NCI-H2196 treated with DMSO at 0.1 percent for 48 hours (cell line): Measurements from ENCODE around the gene CMIP.

Experiments
- DNase-seq: peaks from one replicate; lab custom pipeline; 2025; ENCODE audit not compliant: unreplicated experiment; lab: John Stamatoyannopoulos, UW

The CMIP gene

GRCh38 chr16:81477697-81478693 is 33.4 kb downstream of the CMIP start:
- DNase-seq = no peak

GRCh38 chr16:81478876-81479511 is 34.4 kb downstream of the CMIP start:
- DNase-seq = no peak

GRCh38 chr16:81480606-81481206 is 36.1 kb downstream of the CMIP start:
- DNase-seq = no peak

- no peak for DNase-seq
Observed at GRCh38 chr16:81481207-81481821, 36.7 kb downstream of the CMIP start.

GRCh38 chr16:81482329-81483063 is 37.9 kb downstream of the CMIP start:
- no peak for DNase-seq

- DNase-seq = no peak
Observed at GRCh38 chr16:81483064-81483969, 38.7 kb downstream of the CMIP start.

- DNase-seq = no peak
Observed at GRCh38 chr16:81483970-81484595, 39.5 kb downstream of the CMIP start.

- no peak for DNase-seq
Observed at GRCh38 chr16:81484908-81485624, 40.5 kb downstream of the CMIP start.

- no peak for DNase-seq
Observed at GRCh38 chr16:81485824-81486539, 41.4 kb downstream of the CMIP start.

GRCh38 chr16:81486540-81487061 is 42.0 kb downstream of the CMIP start:
- no peak for DNase-seq

GRCh38 chr16:81487301-81487720 is 42.7 kb downstream of the CMIP start:
- no peak for DNase-seq

- DNase-seq = no peak
Observed at GRCh38 chr16:81488687-81489411, 44.2 kb downstream of the CMIP start.

- DNase-seq = no peak
Observed at GRCh38 chr16:81489547-81490267, 45.1 kb downstream of the CMIP start.

GRCh38 chr16:81491541-81492188 is 47.1 kb downstream of the CMIP start:
- DNase-seq = no peak

- DNase-seq = no peak
Observed at GRCh38 chr16:81492311-81492761, 47.7 kb downstream of the CMIP start.
